MV-4-11 (cell line): ENCODE results near the gene PDGFD.
A peak's percentile ranks its signal among the peaks of the same experiment; 100 is the strongest.

Experiments
- DNase-seq: peaks from one replicate; lab custom pipeline; 2025; lab: John Stamatoyannopoulos, UW

PDGFD gene

GRCh38 chr11:104164028-104164520 is at the start of gene PDGFD:
TSS of gene PDGFD (minus strand) at chr11:104164147.
- peak; percentile 50 for DNase-seq

GRCh38 chr11:104206936-104207335 is 43.0 kb upstream of the PDGFD start:
- no peak for DNase-seq

GRCh38 chr11:104205838-104206237 is 41.9 kb upstream of the PDGFD start:
- DNase-seq = no peak

- no peak for DNase-seq
Observed at GRCh38 chr11:104200688-104201087, 36.7 kb upstream of the PDGFD start.

GRCh38 chr11:104199053-104199452 is 35.1 kb upstream of the PDGFD start:
- peak; percentile 1 for DNase-seq

- peak; percentile 99 for DNase-seq
Observed at GRCh38 chr11:104198576-104198975, 34.6 kb upstream of the PDGFD start.

- no peak for DNase-seq
Observed at GRCh38 chr11:104191124-104191523, 27.2 kb upstream of the PDGFD start.

- DNase-seq = no peak
Observed at GRCh38 chr11:104183593-104183992, 19.6 kb upstream of the PDGFD start.

- DNase-seq = no peak
Observed at GRCh38 chr11:104175769-104176168, 11.8 kb upstream of the PDGFD start.

GRCh38 chr11:104169091-104169490 is 5.1 kb upstream of the PDGFD start:
- DNase-seq = no peak

- DNase-seq = no peak
Observed at GRCh38 chr11:104165014-104165413, 1.1 kb upstream of the PDGFD start.

GRCh38 chr11:104163100-104164027 is 583 bp downstream of the PDGFD start:
- DNase-seq = peak; percentile 44

- peak; percentile 27 for DNase-seq
Observed at GRCh38 chr11:104161751-104162450, 2.0 kb downstream of the PDGFD start.

GRCh38 chr11:104159356-104159755 is 4.6 kb downstream of the PDGFD start:
- DNase-seq = no peak

- DNase-seq = no peak
Observed at GRCh38 chr11:104155375-104155774, 8.6 kb downstream of the PDGFD start.

- no peak for DNase-seq
Observed at GRCh38 chr11:104154296-104154695, 9.7 kb downstream of the PDGFD start.

- DNase-seq = peak; percentile 43
Observed at GRCh38 chr11:104152941-104153505, 10.9 kb downstream of the PDGFD start.

GRCh38 chr11:104151404-104152204 is 12.3 kb downstream of the PDGFD start:
- peak; percentile 5 for DNase-seq

- no peak for DNase-seq
Observed at GRCh38 chr11:104148706-104149105, 15.2 kb downstream of the PDGFD start.

- DNase-seq = no peak
Observed at GRCh38 chr11:104148074-104148473, 15.9 kb downstream of the PDGFD start.

- DNase-seq = no peak
Observed at GRCh38 chr11:104146943-104147342, 17.0 kb downstream of the PDGFD start.

- no peak for DNase-seq
Observed at GRCh38 chr11:104146421-104146820, 17.5 kb downstream of the PDGFD start.
